ENCODE data around the gene KCNJ4.
"Not testable (repeated sequence)": the region's sequence is repeated elsewhere in the genome, so short reads cannot be mapped to it uniquely, and the experiment has no call there.

The KCNJ4 gene

DNA sequence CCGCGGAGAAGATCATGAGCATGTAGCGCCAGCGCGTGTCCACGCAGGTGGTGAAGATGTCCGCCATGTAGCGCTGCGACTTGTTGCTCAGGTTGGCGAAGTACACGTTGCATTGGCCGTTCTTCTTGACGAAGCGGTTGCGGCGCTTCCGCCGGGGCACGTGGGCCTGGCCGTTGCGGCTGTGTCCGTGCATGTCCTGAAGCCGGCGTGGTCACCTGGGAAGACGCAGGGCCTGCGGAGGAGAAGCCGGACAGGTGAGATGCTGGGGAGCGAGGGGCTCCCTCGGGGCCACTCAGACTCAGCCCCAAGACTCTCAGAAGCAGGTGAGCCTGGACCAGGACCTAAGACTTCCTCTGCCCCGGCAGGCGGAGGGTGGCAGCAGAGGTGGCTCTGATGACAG is 27.1 kb downstream of the KCNJ4 start:
- no peak for DNase-seq

DNA sequence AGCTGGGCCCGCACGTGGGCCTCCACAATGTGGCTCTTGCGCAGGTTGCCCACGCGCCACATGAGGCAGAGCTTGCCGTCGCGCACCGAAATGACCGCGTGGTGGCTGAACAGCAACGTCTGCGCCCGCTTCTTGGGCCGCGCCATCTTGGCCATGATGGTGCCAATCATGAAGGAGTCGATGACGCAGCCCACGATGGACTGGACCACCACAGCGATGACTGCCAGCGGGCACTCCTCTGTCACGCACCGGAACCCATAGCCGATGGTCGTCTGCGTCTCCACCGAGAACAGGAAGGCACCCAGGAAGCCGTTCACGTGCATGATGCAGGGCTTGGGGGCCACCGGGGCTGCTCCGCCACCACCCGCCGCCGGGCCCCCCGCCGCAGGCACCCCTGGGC is 27.5 kb downstream of the KCNJ4 start:
- no peak for DNase-seq

DNA sequence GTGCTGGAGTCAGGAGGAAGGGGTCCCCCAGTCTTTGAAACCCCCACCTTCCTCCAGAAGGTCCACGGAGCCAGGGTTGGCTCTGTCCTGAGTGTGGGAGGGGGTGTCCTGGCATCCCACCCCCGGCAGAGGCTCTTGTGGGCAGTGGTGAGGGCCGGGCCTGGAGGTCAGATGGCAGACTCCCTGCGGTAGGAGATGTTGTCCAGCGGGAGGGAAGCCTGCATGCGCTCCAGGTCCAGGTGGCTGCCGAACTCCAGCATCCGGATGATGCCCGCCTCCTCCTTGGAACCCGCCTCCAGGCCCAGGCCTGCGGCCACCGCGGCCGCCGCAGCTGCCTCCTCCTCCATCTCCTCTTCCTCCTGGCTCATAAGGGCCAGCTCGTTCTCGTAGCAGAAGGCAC is 28.4 kb downstream of the KCNJ4 start:
- DNase-seq = no peak

DNA sequence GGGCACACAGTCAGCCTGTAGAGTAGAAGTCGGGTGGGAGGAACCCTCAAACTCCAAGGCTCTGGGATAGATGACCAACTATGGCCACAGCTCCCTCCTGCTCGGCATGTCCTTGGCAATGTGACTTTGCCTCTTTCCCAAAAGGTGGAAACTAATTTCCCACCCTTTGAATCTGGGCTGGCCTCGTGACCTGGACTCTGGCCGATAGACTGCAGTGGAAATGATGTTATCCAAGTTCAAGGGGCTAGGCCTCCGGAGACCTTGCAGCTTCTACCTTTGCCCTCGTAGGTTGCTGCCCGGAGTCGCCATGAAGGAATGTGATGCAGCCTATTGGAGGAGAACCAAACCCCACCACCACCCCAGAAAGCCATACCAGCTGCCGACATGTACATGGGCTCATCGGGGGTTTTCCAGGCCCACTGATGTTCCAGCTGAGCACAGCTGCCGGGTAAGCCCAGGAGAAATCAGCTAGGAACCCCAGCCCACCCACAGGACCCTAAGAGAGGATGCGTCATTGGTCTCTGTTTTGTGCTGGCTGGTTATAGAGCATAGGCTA is 30.4 kb downstream of the KCNJ4 start:
- DNase-seq = no peak

DNA sequence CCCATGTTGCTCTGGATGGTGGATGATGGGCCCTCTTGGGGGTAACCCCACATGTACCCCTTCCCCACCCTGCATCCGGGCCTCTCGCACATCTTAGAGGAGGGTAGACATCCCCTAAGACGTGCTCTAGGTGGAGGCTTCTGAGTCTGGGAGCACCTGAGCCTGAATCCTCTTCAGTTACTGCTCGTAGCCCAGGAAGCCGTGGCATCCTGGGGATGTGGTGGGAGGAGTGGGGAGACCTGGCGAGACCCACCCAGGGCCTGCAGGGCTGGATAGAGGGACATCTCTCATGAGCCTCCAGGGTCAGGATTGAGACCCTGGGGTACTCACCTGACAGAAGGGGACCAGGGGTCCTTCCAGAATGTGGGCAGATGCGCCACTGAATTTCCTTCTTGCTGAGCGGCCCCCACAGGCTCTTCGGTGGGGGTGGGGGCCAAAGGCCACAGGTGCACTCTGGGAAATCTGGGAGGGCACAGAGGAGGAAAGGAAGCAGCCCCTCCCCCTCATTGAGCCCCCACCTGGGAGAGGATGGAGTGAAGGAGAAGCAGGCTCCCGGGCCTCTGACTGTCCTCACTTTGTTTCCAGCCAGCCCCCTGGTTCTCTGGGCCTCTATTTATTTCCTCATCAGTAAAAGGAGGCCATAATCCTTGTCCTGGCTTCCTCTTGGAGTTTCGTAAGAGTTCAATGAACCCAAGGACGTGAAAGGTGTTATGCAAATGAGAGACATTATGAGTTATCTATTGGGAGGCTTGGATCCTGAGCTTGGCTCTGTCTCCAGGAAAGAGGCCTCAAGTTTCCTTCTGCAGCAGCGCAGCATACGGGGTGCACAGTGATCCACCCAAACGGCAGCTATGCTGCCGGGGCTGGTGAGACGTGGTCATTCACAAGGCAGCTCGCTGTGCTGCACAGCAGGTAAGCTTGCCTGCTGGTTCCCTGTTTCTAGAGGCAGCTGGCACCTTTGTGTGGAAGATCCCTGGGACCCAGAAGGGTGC is 31.2 kb downstream of the KCNJ4 start:
- DNase-seq = no peak

DNA sequence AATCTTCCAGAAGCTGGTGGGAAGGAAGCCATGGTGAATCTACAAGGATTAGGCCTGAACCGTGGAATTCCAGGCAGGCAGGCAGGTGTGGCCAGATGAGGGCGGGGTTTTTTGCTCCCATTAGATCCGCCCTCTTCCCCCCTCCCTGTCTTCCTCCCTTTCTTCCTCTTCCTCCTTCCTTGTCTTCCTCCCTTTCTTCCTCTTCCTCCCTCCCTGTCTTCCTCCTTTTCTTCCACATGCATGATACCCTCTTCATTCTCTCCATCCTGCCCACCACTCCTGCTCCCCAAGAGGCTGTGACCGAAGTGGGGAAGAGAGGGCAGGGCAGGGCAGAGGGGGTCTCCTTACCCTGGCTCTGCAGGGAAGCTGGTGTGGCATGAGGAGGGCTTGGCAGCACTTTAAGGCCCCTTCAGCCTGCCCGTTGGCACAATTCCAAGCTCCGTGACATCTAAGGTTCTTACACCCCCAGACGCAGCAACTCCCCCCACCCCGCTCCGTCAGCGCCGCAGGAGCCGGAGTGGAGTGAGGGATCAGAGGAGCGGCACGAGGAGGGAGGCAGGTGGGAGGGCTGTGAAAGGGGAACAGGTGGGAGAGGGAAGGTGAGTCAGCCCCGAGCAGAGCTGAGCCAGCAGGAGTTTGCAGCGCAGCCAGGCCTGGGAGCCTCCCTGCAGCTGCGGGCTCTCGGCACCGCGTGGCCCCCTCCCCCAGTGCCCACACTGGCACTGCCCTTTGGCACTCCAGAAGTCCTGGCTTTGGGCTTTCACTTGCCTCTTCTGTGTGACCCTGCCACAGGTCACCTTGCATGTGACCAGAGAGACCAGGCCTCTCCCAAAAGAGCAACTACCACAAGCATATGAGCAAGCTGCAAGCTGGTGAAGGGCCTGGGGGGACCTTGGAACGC is 32.1 kb downstream of the KCNJ4 start:
- no peak for DNase-seq

DNA sequence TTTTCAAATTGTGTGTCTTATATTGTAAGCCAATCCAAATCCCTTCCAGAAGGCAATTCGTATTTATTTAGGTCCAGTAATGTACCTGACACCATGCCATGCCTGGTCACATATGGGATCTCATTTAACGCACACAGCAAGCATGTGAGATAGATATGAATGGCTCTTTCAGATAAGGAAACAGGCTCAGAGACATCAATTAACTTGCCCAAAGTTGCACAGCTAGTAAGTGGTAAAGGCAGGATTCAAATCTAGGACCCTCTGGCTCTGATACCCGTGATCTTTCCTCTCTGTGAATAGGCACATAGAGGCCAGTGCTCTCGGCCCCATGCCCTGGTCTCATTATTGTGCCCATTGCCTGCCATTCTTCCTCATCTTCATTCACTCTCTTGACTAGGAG is 34.3 kb downstream of the KCNJ4 start:
- no peak for DNase-seq

DNA sequence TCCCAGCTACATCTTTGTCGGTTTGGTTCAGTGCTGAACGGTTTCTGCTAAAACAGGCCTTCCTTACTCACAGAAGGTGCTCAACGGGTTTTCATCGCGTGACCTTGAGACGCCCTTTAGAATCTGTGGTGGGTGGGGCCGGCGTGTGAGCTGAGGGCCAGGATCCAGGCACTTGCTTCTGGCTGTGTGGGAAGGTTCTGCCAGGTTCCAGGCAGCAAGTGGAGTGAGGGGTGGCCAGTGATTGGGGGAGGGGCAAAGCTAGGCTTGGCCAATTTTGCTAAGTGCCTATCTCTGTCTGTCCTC is 35.2 kb downstream of the KCNJ4 start:
- no peak for DNase-seq

DNA sequence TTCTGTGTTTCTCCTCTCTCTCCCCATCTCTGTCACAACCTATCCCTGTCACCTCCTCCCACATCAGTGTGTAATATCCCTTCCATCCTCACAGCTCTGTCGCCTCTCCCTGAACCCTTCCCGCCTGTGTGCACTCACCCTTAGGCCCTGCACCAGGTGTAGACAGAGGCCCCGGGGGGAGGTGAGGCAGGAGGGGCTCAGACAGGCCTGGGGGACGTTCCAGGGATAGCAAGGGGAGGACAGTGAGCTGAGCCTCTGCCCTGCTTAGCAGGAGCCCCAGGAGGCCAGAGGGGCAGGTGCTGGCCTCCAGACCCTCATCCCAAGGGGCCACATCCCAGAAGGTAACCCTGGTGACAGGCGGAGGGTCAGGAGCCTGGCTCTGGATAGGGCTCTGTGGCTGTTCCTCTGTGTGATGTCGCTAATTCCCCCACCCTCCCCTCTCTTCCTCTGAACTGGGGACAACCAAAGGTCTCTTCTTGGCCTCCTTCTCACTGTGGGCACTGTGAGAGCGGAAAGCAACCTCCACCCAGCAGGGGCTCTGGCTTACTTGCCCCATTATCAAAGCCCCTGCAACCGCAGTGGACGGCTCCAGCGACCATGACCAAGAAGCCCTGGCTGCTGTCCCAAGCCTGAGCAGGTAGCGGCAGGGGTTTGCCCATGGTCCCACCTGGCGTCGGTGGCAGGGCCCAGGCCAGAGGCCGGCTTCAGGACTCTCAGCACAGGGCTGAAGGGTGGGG is 35.7 kb downstream of the KCNJ4 start:
- DNase-seq = no peak

DNA sequence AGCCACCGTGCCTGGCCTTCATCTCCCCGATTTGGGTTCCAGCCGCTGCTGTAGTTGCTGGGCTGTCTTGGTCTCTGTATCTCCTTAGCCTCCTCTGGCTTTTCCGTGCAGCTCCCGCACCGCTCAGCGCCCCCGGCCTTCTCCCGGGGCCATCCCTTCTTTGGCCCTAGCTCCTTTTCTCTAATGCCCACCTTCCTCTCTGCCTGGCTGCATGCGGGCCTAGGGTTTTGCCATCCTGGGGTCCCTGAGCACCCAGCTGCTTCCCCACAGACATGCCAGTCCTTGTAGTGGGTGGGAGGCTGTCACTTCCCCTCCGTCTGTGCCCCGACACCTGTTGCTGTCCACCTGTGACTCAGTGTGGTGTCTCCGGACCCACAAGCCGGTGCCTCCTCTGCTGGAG is 36.4 kb downstream of the KCNJ4 start:
- no peak for DNase-seq

DNA sequence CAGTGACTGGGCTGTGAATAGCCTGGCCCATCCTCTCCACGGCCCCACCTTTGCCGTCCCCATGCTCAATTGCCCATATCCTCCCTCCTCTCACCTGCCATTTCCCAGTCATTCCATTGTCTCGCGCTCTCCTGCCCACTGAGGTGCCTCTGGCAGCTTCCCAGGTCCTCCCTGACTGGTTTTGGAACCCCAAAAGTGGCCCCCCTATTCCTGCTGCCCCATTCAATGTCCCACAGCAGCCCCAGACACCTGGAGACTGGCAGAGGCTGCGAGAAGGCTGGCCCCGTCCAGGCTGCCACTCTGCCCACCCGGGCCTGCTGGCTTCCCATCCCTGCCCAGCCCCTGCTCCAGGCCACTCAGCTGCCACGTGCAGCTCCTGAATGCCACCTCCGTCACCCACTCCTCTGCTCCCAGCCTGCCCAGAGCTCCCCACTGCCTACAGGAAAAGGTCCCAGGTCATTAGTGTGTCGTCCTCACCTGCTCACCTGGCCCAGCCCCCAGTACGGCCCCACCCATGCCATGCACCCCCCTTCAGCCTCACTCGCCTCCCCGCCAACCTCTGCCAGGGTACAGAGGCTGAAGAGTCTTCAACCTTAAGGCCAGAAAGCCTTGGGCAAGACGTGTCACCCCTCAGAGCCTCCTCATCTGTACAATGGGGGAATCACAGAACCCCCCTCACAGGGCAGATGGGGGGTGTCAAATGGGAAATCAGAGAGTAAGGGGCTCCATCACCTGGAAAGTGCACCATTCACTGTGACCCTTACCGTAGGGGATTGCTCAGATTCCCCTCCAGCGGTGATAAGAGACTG is 37.5 kb downstream of the KCNJ4 start:
- no peak for DNase-seq

DNA sequence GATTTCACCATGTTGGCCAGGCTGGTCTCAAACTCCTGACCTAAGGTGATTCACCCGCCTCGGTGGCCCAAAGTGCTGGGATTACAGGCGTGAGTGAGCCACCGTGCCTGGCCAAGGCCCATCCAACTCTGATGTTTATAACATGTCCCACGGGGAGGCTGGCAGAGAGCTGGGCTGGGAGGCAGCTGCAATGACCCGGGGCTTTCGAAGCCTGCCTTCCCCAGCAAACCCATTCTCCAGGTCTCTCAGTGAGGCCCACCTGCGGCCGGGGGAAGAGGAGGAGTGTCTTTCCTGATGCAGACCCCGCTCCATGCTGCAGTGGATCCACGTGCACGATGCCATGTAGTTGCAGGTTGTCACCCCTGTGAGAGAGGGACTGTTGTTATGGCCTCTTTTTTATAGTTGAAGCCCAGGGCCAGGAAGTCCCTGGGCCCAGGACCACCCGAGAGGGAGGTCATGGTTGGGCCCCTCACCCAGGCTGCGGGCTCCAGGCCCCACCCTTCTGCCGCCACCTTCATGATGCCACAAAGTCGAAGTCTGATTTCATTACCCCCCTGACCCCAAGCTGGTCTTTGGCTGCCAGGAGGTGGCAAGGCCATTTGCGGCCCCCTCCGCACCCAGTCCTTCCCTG is 38.3 kb downstream of the KCNJ4 start:
- DNase-seq = no peak

DNA sequence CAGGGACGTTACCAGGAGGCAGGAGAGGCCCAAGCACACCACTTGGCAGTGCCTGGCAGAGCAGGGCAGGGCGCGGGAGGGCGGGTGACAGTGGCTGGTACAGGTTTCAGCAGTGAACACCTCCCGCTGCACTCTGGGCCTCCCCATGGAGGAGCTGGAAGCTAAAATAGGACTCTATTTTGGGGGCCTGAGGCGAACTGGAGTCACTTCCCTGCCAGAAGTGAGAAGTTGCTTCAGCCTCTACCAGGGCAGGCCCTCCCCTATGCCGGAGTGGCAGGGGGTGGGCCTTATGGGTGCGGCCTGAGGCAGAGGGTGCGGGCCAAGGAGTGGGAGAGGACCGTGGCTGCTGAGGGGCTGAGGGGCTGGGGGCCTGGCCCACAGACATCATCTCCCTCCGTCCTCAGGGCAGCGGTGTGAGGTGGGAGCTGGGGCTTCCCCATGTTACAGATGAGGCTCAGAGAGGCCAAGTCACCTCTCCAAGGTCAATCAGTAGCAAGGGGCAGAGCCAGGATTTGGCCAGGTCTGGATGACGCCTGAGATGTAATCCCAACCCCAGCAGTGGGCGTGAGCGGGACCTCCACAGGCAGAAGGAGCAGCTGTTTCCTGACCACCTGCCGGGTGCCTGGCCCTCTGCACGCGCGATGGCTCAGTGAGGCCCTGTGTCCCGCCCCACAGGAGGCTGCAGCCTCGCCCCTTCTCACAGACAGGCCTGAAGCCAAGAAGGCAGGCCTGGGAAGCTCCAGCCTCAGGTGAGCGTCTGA is 39.3 kb downstream of the KCNJ4 start:
- DNase-seq = peak; percentile 51

DNA sequence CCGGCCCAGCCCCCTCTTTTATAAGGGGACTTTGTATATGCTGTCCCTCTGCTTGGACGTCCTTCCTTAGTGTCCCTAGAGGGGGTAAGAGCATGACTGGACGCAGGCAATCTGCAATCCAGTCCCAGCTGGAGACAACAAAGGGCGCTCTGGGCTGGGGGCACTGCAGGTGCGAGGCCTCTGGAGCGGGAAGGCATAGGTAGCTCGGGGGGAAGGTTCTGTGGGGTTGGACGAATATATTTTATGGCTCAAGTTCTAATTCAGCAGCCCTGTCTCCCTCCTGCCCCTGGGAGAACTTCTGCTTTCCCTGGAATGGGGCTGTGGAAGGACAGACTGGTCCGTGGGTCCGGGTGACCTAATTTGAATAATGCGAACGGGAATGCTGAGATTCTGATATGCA is 40.0 kb downstream of the KCNJ4 start:
- DNase-seq = no peak

DNA sequence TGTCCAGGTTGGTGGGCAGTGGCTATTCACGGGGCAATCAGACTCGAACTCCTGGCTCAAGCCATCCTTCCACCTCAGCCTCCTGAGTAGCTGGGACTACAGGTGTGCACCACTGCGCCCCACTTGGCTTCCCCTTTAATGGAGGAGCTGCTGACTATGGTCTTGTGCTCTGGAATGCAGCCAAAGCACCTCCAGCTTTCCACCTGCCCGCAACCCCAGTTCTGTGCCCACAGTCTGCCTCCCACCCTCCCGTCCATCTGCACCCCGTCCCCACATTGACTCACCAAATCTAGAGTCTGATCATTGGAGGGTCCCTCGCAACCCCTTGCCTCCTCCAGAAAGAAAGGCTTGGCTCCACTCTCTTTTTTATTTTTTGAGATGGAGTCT is 41.0 kb downstream of the KCNJ4 start:
- no peak for DNase-seq

DNA sequence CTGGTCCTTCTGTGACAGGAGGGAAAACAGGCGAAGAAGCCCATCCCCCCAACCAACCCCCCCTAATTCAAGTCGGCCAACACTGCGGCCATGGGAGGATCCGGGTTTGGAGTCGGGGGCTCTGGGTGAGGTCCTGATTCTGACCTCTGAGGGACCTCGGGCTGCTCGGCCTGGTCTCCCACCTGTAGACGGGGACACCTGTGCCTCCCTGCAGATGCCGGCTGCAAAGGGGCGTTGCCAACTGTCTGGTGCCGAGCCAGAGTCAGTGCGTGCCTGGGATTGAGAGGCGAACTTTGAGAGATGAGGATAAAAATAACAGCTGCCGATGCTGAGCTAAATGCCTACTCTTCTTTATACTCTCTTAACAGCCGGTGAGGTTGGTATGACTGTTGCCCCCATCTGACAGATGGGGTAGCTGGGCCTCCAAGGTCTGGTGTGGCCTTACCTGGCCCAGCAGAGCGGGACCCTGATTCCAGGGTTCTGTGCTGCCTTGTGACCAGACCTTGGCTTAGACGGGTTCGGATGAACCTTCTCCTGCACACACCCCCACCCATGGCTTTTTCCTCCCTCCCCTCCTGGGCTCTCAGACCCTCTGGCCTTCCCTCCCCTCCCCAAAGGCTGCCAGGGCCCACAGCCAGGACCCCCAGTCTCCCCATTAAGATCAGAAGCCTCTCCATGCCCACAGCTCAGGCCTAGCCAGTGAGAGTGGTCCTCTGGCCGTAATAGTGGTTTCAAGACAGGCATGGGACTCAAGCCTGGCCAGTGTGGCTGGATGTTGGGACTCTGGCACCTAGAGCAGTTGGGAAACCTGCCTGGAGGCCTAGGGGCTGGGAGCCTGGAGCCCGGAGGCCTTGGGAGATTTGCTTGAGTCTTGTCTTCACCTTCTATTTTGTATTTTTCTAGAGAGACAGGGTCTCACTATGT is 41.7 kb downstream of the KCNJ4 start:
- peak; percentile 69 for DNase-seq

DNA sequence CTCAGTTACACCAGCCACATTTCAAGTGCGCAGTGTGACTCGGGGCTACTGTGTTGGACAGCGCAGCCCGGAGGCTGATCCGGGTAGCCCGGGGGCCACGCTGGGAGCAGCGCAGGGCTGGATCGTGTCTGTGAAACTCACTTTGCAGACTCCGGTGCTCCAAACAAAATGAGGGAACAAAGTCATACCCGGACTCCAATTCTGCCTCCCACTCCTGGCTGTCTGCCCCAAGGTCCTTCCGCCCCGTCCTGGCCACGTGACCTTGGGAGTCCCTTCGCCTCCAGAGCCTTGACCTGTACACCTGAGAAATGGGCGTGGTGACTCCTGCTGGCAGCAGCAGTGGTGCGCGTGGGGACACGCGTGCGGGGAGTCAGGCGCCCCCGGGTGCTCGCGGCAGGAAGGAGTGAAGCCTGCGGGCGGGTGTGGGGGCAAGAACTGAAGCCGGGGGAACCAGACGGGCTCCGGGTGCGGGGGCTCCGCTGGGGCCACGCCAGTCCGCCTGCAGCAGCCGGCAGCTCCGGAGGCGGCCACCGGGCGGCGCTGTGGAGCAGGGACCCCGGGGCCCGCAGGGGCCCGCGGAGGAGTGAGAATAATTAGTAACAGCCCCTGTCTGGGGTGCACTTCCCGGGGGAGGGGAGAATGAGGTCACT is 42.4 kb downstream of the KCNJ4 start:
- DNase-seq = no peak

DNA sequence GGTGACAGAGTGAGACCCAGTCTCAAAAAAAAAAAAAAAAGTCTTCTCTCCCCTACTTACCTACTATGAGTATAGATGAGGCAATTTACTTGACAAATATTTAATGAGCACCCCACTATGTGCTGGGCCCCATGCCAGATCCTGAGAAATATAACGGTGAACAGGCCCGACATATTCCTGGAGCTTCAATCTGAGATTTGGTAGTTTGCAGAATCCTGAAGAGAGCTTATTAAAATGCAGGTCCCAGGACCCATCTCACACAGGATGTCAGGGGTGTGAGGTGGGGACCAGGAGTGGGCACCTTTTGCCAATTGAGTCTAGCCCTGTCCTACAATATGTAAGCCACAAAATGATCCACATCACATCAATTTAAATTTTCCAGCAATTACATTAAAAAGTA is 44.0 kb downstream of the KCNJ4 start:
- no peak for DNase-seq

DNA sequence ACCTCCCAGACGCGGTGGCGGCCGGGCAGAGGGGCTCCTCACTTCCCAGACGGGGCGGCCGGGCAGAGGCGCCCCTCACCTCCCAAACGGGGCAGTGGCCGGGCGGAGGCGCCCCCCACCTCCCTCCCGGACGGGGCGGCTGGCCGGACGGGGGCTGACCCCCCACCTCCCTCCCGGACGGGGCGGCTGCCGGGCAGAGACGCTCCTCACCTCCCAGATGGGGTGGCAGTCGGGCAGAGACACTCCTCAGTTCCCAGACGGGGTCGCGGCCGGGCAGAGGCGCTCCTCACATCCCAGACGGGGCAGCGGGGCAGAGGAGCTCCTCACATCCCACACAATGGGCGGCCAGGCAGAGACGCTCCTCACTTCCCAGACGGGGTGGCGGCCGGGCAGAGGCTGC is 45.1 kb downstream of the KCNJ4 start:
- not testable (repeated sequence) for DNase-seq
